GM21423 (cell line): ENCODE data around the gene SLMAP.

Source experiments
- ATAC-seq: cut with Tn5 transposase; IDR thresholded peaks from one replicate; pipeline ENCODE4 v1.9.1; 2021; ENCODE audit warnings: mild to moderate bottlenecking, moderate library complexity; ENCODE audit not compliant: unreplicated experiment

Gene SLMAP, protein sequence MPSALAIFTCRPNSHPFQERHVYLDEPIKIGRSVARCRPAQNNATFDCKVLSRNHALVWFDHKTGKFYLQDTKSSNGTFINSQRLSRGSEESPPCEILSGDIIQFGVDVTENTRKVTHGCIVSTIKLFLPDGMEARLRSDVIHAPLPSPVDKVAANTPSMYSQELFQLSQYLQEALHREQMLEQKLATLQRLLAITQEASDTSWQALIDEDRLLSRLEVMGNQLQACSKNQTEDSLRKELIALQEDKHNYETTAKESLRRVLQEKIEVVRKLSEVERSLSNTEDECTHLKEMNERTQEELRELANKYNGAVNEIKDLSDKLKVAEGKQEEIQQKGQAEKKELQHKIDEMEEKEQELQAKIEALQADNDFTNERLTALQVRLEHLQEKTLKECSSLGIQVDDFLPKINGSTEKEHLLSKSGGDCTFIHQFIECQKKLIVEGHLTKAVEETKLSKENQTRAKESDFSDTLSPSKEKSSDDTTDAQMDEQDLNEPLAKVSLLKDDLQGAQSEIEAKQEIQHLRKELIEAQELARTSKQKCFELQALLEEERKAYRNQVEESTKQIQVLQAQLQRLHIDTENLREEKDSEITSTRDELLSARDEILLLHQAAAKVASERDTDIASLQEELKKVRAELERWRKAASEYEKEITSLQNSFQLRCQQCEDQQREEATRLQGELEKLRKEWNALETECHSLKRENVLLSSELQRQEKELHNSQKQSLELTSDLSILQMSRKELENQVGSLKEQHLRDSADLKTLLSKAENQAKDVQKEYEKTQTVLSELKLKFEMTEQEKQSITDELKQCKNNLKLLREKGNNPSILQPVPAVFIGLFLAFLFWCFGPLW

DNA sequence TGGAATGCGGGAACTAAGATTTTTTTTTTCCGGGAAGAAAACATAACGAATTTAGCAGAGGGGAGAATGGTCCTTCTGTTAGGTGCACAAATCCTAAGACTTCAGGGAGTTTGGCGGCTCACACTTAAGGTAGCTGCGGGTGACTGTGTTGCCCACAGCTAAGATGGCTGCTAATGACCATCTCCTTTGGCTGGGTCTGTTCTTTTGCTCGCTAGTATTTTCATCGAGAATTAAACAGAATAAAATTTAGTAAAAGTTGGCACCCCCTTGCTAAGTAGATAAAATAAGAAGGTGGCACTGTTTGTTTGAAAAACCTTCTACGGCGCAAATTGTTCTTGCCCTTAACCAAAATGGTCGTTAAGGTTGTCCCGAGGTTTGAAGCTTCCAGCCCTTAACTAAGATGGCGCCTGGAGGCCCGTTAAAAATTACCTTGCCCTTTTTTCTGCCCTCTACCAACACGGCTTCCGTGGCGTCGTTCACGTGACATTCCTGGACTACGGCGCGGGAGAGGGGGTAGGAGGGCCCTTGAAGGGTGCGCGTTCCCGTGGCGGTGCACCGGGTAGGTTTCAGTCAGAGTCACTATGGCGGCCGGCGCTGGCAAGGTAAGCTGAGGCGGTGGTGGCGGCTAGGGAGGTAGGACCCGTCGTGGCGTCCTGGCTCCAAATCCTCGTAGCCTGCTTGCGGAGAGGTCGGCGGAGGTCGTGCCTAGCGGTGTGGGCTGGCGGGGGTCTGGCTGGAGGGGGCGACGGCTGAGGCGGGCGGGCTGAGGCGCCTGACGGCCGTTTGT, at the start of gene SLMAP:
SLMAP (plus strand) TSS at position 569 of the 787 bp plus-strand sequence. CDS start 1,343 bp downstream, outside the sequence.
- peak; percentile 88 for ATAC-seq

DNA sequence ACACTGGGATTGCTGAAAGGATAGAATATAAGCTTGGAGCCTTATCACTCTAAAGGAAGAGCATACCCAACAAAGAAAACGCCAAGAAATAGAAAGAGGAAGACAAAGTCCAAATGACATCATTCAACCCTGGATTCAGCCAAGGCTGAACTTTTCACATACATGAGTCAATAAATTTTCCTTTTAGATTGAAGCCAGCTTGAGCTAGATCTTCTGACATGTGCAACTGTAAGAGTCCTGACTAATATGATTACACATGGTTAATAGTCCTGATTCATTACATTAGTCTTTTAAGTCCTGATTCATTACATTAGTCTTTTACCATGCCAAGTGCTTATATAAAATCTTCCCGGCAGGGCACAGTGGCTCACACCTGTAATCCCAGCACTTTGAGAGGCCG, 49.6 kb upstream of the SLMAP start:
- ATAC-seq = no peak

DNA sequence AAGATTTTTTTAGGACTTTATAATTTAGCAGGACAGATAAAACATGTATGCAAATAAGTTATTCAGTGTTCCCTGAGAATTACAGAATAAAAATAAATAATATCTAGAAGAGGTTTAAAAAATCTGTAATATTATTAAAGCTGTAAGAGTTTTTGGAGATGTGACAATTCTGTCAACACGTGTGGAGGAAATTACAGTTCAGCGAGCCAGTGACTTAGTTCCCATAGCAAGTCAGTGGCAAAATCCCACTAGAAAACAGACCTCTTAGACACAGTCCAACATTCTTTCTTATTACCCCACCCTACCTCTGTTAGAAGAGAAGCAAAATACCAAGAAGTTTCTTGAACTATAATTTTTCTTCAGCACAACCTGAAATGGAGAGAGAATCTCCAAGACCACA, 47.1 kb upstream of the SLMAP start:
- ATAC-seq = no peak

DNA sequence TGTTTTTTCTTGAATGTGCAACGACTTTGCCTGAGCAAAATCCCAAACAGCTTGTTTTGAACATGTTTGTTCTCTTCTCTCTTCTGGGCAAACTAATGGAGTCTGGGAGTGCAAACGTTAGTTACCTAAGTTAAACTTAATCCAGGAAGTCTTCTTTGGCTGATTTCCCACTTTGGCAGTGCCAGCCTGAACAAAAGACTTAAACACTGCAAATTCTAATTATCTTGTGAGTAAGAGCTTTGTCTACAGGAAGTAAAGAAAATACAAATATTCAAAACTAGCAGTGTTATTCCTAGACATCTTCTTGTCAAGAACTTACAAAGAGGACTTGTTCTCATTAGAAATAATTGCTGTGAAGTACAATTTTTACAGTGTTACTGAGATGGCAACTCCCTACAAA, 46.5 kb upstream of the SLMAP start:
- no peak for ATAC-seq

DNA sequence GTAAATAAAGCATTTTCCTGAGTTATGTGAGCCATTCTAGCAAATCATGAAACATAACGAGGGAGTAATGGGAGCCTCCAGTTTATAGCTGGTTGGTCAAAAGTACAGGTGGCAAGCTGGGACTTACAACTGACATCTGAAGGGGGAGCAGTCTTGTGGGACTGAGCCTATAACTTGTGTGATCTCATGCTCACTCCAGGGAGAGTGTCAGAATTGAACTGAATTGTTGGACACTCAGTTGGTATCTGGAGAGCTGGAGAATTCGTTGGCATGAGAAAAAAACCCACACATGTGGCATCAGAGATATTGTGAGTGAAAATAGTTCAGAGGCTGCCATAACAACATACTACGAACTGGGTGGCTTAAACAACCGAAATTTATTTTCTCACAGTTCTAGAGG, 40.4 kb upstream of the SLMAP start:
- no peak for ATAC-seq

DNA sequence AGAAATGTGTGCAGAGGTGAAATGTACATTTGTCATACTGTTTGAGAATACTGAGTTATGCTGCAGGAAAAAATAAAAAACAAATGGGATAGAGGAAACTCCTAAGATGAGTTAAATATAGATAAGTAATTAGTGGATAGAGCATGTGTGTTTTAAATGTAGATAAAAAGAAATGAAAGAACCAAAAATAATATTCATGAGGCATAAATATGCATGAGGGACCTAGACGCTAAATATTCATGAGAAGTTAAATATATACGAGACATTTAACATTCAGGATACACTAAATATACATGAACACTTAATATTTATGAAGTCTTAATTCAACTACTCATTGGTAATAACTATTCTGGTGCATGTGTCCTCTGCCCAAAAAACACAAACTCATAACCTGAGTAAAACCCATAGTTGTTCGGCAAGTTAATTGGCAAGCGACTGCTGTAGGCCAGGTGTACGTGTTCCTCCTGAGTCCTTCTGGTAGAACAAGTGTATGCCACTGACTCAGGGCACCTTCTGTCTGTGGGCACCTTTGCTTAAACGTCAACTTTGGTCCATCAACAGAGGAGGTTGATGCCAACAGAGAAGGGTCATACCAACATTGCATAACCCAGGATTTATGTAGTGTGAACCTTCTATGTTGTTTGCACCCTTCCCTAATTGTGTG, 38.8 kb upstream of the SLMAP start:
- ATAC-seq = no peak

DNA sequence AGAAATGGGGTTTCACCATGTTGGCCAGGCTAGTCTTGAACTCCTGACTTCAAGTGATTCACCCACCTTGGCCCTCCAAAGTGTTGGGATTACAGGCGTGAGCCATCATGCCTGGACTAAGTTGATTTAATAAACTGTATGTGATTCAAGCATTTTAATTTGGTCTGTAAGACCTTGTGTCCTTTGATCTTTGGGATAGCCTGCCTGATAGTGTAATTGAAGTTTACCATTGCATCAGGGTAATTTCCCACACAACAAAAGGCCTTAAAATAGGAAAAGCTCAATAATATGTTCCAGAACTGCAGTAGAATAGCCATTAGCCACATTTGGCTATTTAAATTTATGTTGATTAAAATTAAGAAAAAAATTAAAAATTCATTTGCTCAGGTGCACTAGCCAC, 38.0 kb upstream of the SLMAP start:
- ATAC-seq = no peak

DNA sequence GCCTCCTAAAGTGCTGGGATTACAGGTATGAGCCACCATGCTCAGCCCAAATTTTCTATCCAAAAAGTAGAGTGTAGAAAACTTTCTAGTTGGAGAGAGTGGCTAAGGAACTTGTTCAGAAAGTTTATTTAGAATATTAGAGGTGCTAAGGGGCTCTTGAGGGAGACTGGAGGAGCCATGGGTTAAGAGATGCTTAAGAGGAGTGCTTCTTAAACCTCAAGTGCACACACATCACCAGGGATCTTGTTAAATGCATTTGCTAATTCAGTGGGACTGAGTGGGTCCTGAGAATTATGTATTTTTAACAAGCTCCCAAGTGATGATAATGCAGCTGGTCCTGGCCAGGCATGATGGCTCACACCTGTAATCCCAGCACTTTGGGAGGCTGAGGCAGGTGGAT, 29.7 kb upstream of the SLMAP start:
- no peak for ATAC-seq

DNA sequence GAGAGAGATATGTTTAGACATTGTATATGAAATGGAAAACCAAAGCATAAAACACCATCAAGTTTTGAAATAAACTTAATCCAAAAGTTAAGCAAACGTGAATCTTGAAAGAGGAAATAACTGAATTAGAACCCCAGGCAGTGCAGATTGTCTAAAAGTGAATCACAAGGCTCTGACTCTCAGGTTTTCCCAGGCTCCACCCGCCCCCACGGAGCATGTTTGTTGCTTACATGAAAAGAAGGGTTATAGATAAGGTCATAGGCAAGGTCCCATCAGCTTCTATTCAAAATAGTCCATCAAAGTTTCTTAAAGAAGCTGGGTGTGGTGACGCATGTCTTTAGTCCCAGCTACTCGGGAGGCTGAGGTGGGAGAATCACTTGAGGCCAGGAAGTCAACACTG, 29.0 kb upstream of the SLMAP start:
- no peak for ATAC-seq

DNA sequence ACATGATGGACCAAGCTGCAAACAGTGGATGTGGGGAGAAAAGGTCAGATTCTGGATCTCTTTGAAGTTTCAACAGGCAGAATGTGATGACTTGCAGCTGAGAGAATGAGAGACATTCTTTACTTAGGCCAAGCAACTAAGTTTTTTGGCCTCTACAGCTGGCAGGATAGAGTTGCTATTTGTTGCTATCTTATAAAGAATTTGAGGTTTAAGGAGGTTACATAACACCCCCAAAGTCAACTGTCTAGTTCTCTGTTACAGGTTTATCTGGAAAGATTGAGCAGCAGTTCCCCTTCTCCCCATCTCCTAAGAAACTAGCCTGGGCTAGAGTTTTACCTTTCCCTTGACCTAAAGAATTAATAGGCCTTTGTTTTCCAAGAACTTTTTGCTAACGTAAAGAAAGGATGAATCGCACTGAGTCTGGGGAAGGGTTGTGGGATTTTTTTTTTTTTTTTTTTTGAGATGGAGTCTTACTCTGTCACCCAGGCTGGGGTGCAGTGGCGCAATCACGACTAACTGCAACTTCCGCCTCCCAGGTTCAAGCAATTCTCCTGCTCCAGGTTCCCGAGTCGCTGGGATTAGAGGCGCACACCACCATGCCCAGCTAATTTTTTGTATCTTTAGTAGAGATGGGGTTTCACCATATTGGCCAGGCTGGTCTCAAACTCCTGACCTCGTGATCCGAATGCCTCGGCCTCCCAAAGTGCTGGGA, 26.6 kb upstream of the SLMAP start:
- ATAC-seq = no peak

DNA sequence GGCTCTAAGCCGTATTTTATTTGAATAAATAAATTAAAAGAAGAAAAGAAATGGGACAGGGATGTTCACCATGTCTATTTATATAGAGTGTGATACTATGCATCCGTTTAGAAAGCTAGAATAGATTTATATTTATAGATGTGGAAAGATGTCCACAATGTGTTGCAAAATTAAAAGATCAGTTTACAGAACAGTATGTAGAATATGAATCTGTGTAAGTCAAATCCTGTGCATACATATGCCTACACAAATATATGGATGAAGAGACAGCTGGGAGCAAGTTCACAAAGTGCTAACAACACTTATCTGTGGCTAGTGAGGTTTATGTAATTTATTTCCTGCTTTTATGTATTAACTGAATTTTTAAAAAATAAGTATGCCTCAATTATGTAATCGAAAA, 25.4 kb upstream of the SLMAP start:
- ATAC-seq = no peak

DNA sequence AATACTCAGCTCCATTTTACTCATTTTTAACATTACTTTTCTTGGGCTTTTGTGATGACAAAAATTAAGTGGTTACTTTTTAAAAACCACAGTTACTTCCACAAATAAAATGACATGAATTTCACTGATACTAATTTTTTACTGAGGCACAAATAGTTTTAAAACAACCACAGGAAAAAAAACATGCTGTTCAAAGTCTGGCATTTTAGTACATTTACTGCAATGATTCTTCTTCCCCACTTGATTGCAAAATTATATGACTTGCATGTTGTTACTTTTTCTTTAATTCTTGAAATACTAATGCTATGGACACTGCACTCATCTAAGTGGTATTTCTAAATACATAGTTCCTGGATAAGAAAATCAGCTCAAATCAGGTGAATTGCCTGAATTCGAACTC, 24.8 kb upstream of the SLMAP start:
- ATAC-seq = no peak

DNA sequence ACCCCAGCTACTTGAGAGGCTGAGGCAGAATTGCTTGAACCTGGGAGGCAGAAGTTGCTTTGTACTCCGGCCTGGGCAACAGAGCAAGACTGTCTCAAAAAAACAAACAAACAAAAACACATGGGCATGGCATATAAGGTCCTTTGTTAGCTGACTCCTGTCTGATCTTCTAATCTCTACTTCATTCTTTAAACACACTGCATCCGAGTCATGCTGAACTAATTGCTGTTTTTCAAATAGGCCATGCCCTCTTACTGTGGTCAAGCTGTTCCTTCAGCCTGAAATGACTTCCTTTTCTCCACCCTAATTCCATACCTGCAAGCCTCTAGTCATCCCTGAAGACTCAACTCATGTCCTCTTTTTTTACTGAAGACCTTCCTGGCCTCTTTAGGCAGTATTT, 22.3 kb upstream of the SLMAP start:
- no peak for ATAC-seq

DNA sequence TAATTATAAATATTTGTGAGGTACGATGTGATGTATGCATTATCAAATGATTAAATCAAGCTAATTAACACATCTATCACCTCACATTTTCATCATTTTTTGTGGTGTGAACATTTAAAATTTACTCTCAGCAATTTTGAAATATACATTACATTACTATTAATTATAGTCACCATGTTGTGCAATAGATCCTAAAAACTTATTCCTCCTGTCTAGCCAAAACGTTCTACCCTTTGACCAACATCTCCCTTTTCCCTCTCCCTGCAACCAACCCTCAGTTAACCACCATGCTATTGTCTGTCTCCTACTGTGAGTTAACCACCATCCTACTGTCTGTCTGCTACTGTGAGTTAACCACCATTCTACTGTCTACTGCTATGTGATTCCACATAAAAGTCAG, 20.7 kb upstream of the SLMAP start:
- no peak for ATAC-seq

DNA sequence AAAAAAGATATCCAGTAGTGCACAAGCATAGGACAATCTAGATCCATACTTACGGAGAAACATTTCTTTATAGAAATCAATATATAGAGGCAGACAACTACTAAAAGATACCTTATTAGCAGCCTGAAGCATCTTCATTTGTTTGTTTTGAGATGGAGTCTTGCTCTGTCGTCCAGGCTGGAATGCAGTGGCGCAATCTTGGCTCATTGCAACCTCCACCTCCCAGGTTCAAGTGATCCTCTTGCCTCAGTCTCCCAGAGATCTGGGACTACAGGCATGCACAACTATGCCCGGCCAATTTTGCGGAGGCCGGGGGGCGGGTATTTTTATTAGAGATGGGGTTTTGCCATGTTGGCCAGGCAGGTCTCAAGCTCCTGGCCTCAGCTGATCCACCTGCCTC, 18.3 kb upstream of the SLMAP start:
- no peak for ATAC-seq

DNA sequence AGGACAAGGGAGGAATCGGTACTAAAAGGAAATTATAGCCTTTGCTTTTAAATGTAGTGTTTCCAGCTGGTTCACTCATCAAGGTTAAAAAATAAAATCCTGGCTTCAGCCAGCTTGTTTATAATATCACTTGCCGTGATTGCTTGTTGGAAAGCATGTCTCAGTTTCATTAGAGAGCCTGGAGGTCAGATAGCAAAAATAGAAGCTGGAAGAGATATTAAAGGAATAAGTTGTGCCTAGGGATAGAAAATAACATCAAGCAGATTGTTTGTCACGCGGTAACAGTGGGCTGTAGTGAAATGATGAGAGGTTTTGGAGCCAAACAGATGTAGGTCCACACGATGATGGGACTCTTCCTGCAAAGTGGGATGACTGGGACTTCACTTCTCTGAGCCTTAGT, 17.7 kb upstream of the SLMAP start:
- no peak for ATAC-seq

DNA sequence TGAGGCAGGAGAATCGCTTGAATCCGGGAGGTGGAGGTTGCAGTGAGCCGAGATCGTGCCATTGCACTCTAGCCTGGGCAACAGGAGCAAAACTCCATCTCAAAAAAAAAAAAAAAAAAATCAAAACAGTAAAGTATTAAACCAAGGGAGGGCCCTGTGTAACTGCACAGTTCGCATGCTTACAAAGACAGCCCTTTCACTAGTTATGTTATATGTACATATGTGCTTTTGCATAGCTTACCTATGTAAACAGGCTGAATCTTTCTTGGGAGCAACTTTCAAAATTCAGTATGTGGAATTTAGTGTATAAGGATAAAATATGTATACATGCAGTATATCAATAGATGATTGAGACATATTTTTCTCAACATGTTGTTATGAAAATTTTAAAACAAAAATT, 16.1 kb upstream of the SLMAP start:
- no peak for ATAC-seq

DNA sequence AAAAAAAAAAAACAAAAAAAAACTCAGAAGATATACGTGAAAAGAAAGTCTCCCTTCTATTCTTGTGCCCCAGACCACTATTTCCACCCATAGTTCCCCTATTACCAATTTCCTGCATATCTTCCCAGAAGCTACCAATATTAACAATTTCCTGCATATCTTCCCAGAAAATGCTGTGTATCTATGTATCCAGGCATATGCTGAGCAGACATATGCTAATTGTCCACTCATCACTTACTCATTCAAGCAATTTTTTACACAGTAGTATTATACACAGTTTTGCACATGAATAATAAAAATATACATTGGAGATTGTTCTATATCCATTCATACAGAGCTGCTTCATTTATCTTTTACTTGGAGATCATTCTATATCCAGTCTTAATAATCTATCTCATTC, 12.6 kb upstream of the SLMAP start:
- no peak for ATAC-seq

DNA sequence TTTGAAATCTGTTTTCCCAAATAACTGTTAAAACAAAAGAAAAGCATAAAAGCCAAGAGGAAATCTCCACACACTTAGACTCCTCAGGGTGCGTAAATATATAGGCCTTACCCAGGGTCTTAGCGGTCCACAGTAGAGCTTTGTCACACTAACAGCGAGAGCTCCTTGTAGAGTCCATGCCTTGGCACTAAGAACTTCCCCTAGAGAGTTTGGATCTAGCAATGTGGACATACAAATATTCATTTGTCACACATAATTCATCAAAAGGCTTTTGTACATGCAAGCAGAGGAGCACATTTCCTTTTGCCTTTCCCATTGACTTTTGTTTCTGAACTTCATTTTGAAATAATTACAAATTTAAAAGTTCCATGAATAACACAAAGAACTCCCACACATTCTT, 11.0 kb upstream of the SLMAP start:
- ATAC-seq = no peak
